ENCODE data around the gene CORO2A.
A peak's percentile ranks its signal among the peaks of the same experiment; 100 is the strongest.

The CORO2A gene

DNA sequence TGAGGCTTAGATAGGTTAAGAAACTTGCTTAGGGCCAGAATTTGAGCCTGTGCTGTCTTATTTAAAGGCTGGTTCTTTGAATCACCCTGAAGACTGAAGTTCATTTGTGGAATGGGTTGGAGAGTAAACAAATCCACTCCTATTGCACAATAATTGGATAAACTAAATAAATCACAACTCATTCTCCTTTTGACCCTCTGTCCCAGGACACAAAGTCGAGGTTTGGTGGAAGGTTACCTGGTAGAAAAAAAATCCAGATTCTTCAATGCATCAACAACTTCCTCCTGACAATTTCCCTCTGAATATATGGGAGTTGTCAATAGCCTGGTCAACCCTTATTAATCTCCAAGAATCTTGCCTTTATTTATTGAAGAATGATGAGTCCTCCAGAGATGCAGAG is 34.1 kb upstream of the CORO2A start:
- H2BK15ac ChIP-seq (ENCODE audit: low read length), result no peak overlapping the region
- H3K4me1 ChIP-seq (ENCODE audit: control insufficient read depth in 2 of 2, insufficient read depth in 1 of 2, low read depth in 1 of 2, low read length in 2 of 2), result peaks cover 0 to 5% of the 10 kb centered on the region in 2 donors
- no peak overlapping the region for H3K4ac ChIP-seq (ENCODE audit: low read length)
- no peak overlapping the region for H3K14ac ChIP-seq (ENCODE audit: low read length)
- H2AK5ac ChIP-seq (ENCODE audit: low read depth, low read length), result no peak overlapping the region
- H2BK120ac ChIP-seq (ENCODE audit: low read depth, low read length), result no peak overlapping the region
- no peak overlapping the region for H4K91ac ChIP-seq (ENCODE audit: low read depth, low read length, poor library complexity)
- H3K18ac ChIP-seq (ENCODE audit: low read length), result no peak overlapping the region
- H3K79me1 ChIP-seq (ENCODE audit: low read depth, low read length), result no peaks in the 10 kb centered on the region
- no peak overlapping the region for H4K8ac ChIP-seq (ENCODE audit: low read depth, low read length)
- no peak overlapping the region for H3K4me3 ChIP-seq (ENCODE audit: low read length in 2 of 2)
- H3K4me2 ChIP-seq (ENCODE audit: insufficient read depth, low read length, poor library complexity, severe bottlenecking), result no peak overlapping the region
- no peak for DNase-seq (ENCODE audit: low spot score)
- H2AFZ ChIP-seq (ENCODE audit: low read length), result peak overlapping the region; percentile 17
- no peak overlapping the region for H3K27ac ChIP-seq (replicated peaks; ENCODE audit: low read length)
- H3K23ac ChIP-seq (ENCODE audit: low read depth, low read length, poor library complexity), result no peak overlapping the region
- H3K9me3 ChIP-seq (replicated peaks in 1 of 2; ENCODE audit: control insufficient read depth in 2 of 2, insufficient read depth in 1 of 2, low read depth in 1 of 2, low read length in 2 of 2), result no peaks in the 10 kb centered on the region
- H2BK5ac ChIP-seq (ENCODE audit: low read length), result no peak overlapping the region
- no peak overlapping the region for H3K9ac ChIP-seq (ENCODE audit: low read depth, low read length, poor library complexity)
- H3K27me3 ChIP-seq (ENCODE audit: control insufficient read depth in 3 of 3, insufficient read depth in 3 of 3, low read depth in 1 of 3, low read length in 3 of 3), result no peaks in the 10 kb centered on the region
- no CpG with 5 or more reads among the region's 1 CpG for WGBS, 2 donors (ENCODE audit: extremely low coverage in 2 of 2, insufficient read length in 2 of 2, insufficient replicate concordance in 1 of 2)
- H2BK12ac ChIP-seq (ENCODE audit: low read length), result no peak overlapping the region
- H3K36me3 ChIP-seq (replicated peaks in 1 of 2; ENCODE audit: control insufficient read depth in 2 of 2, insufficient read depth in 2 of 2, low read length in 2 of 2), result no peaks in the 10 kb centered on the region

DNA sequence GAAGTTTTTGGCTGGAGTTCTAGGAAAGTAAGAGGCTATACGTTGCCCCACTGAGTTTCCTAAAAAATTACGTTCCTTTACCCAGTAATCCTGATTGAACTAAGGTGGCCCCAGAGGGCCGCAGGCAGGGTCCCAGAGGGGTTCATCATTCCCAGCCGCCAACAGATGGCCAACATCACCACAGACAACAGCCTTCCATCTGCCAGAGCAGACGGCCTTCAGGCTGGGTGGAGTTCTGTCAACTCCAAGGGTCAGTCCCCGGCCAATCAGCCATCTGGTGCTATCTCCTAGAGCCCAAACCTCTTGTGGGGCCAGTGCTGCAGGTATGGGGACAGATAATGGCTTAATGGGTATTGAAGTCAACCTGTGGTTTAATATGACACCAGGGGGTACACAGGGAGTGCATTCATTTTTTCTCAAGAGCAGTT is 32.6 kb upstream of the CORO2A start:
- H3K36me3 ChIP-seq (replicated peaks in 1 of 2; ENCODE audit: control insufficient read depth in 2 of 2, insufficient read depth in 2 of 2, low read length in 2 of 2), result no peaks in the 10 kb centered on the region
- H3K27ac ChIP-seq (replicated peaks; ENCODE audit: low read length), result no peak overlapping the region
- H3K79me1 ChIP-seq (ENCODE audit: low read depth, low read length), result no peaks in the 10 kb centered on the region
- H3K9me3 ChIP-seq (replicated peaks in 1 of 2; ENCODE audit: control insufficient read depth in 2 of 2, insufficient read depth in 1 of 2, low read depth in 1 of 2, low read length in 2 of 2), result no peaks in the 10 kb centered on the region
- H3K4me1 ChIP-seq (ENCODE audit: control insufficient read depth in 2 of 2, insufficient read depth in 1 of 2, low read depth in 1 of 2, low read length in 2 of 2), result peaks cover 0 to 5% of the 10 kb centered on the region in 2 donors
- no CpG with 5 or more reads among the region's 6 CpGs for WGBS, 2 donors (ENCODE audit: extremely low coverage in 2 of 2, insufficient read length in 2 of 2, insufficient replicate concordance in 1 of 2)
- H2BK12ac ChIP-seq (ENCODE audit: low read length), result no peak overlapping the region
- H3K18ac ChIP-seq (ENCODE audit: low read length), result peak overlapping the region; percentile 38
- no peak overlapping the region for H4K8ac ChIP-seq (ENCODE audit: low read depth, low read length)
- no peak for DNase-seq (ENCODE audit: low spot score)
- H3K27me3 ChIP-seq (ENCODE audit: control insufficient read depth in 3 of 3, insufficient read depth in 3 of 3, low read depth in 1 of 3, low read length in 3 of 3), result no peaks in the 10 kb centered on the region
- H3K4ac ChIP-seq (ENCODE audit: low read length), result no peak overlapping the region
- H3K9ac ChIP-seq (ENCODE audit: low read depth, low read length, poor library complexity), result no peak overlapping the region
- no peak overlapping the region for H3K4me2 ChIP-seq (ENCODE audit: insufficient read depth, low read length, poor library complexity, severe bottlenecking)
- no peak overlapping the region for H3K23ac ChIP-seq (ENCODE audit: low read depth, low read length, poor library complexity)
- no peak overlapping the region for H2AFZ ChIP-seq (ENCODE audit: low read length)
- no peak overlapping the region for H3K4me3 ChIP-seq (ENCODE audit: low read length in 2 of 2)
- no peak overlapping the region for H2BK15ac ChIP-seq (ENCODE audit: low read length)
- H2BK5ac ChIP-seq (ENCODE audit: low read length), result no peak overlapping the region
- H3K14ac ChIP-seq (ENCODE audit: low read length), result no peak overlapping the region
- no peak overlapping the region for H4K91ac ChIP-seq (ENCODE audit: low read depth, low read length, poor library complexity)
- H2AK5ac ChIP-seq (ENCODE audit: low read depth, low read length), result no peak overlapping the region
- no peak overlapping the region for H2BK120ac ChIP-seq (ENCODE audit: low read depth, low read length)

DNA sequence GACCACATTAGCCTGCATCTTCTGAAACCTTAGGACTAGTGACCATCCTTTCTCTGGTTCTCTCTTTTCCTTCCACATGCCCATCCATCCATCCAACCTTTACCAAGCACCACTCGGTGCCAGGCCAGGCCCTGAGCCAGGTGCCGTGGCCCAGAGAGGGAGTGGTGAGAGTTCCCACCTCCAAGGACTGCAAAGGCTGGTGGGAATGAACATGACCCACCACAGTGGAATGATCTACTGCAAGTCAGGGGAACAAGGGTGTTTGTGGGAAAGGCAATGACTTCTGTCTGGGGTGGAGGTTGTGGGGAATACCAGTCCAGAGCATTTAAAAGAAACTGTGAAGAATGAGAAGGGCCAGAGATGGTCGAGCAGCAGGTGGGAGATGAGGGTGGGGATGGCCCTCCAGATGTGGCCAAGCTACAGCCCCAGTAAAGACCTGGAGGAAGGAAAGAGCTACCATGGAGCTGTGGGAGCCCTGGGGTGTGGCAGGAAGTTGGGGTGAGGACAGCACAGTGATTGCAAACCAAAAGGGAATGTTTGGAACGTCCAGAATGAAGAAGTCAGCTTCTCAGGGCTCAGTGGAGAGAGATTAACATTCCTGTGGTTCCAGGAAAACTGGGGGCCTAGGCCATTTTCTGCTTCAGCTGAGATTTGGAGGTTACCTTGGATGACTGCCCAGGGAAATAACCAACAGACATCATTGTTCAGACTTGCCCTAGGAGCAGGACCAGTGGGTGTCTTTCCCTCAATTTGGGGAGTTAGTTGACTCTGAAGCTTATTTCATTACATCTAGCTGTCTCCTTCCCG is 30.7 kb upstream of the CORO2A start:
- H2BK15ac ChIP-seq (ENCODE audit: low read length), result no peak overlapping the region
- H3K4me3 ChIP-seq (ENCODE audit: low read length in 2 of 2), result no peak overlapping the region
- peaks cover 0 to 16% of the 10 kb centered on the region in 2 donors for H3K4me1 ChIP-seq (ENCODE audit: control insufficient read depth in 2 of 2, insufficient read depth in 1 of 2, low read depth in 1 of 2, low read length in 2 of 2)
- H2AK5ac ChIP-seq (ENCODE audit: low read depth, low read length), result no peak overlapping the region
- no peak overlapping the region for H3K23ac ChIP-seq (ENCODE audit: low read depth, low read length, poor library complexity)
- H4K8ac ChIP-seq (ENCODE audit: low read depth, low read length), result no peak overlapping the region
- no peak overlapping the region for H3K27ac ChIP-seq (replicated peaks; ENCODE audit: low read length)
- H2BK12ac ChIP-seq (ENCODE audit: low read length), result no peak overlapping the region
- H2BK120ac ChIP-seq (ENCODE audit: low read depth, low read length), result no peak overlapping the region
- no peak overlapping the region for H3K18ac ChIP-seq (ENCODE audit: low read length)
- no peaks in the 10 kb centered on the region for H3K79me1 ChIP-seq (ENCODE audit: low read depth, low read length)
- no peak overlapping the region for H2BK5ac ChIP-seq (ENCODE audit: low read length)
- H3K14ac ChIP-seq (ENCODE audit: low read length), result no peak overlapping the region
- H3K9me3 ChIP-seq (replicated peaks in 1 of 2; ENCODE audit: control insufficient read depth in 2 of 2, insufficient read depth in 1 of 2, low read depth in 1 of 2, low read length in 2 of 2), result no peaks in the 10 kb centered on the region
- no peak overlapping the region for H3K4me2 ChIP-seq (ENCODE audit: insufficient read depth, low read length, poor library complexity, severe bottlenecking)
- no peak overlapping the region for H3K4ac ChIP-seq (ENCODE audit: low read length)
- DNase-seq (ENCODE audit: low spot score), result no peak
- H3K9ac ChIP-seq (ENCODE audit: low read depth, low read length, poor library complexity), result no peak overlapping the region
- H2AFZ ChIP-seq (ENCODE audit: low read length), result no peak overlapping the region
- H4K91ac ChIP-seq (ENCODE audit: low read depth, low read length, poor library complexity), result no peak overlapping the region
- H3K27me3 ChIP-seq (ENCODE audit: control insufficient read depth in 3 of 3, insufficient read depth in 3 of 3, low read depth in 1 of 3, low read length in 3 of 3), result no peaks in the 10 kb centered on the region
- WGBS, 2 donors (ENCODE audit: extremely low coverage in 2 of 2, insufficient read length in 2 of 2, insufficient replicate concordance in 1 of 2), result no CpG with 5 or more reads among the region's 5 CpGs
- H3K36me3 ChIP-seq (replicated peaks in 1 of 2; ENCODE audit: control insufficient read depth in 2 of 2, insufficient read depth in 2 of 2, low read length in 2 of 2), result no peaks in the 10 kb centered on the region

- no peak overlapping the region for H3K9ac ChIP-seq (ENCODE audit: low read depth, low read length, poor library complexity)
- H3K27ac ChIP-seq (replicated peaks; ENCODE audit: low read length), result no peak overlapping the region
- H3K27me3 ChIP-seq (ENCODE audit: control insufficient read depth in 3 of 3, insufficient read depth in 3 of 3, low read depth in 1 of 3, low read length in 3 of 3), result no peaks in the 10 kb centered on the region
- DNase-seq (ENCODE audit: low spot score), result no peak
- no peak overlapping the region for H3K4me2 ChIP-seq (ENCODE audit: insufficient read depth, low read length, poor library complexity, severe bottlenecking)
- H3K4me3 ChIP-seq (ENCODE audit: low read length in 2 of 2), result no peak overlapping the region
- peak overlapping the region; percentile 62 for H2AK5ac ChIP-seq (ENCODE audit: low read depth, low read length)
- no peaks in the 10 kb centered on the region for H3K9me3 ChIP-seq (replicated peaks in 1 of 2; ENCODE audit: control insufficient read depth in 2 of 2, insufficient read depth in 1 of 2, low read depth in 1 of 2, low read length in 2 of 2)
- peak overlapping the region; percentile 25 for H3K14ac ChIP-seq (ENCODE audit: low read length)
- no CpG with 5 or more reads among the region's 21 CpGs for WGBS, 2 donors (ENCODE audit: extremely low coverage in 2 of 2, insufficient read length in 2 of 2, insufficient replicate concordance in 1 of 2)
- no peaks in the 10 kb centered on the region for H3K36me3 ChIP-seq (replicated peaks in 1 of 2; ENCODE audit: control insufficient read depth in 2 of 2, insufficient read depth in 2 of 2, low read length in 2 of 2)
- no peak overlapping the region for H3K23ac ChIP-seq (ENCODE audit: low read depth, low read length, poor library complexity)
- no peak overlapping the region for H3K4ac ChIP-seq (ENCODE audit: low read length)
- peak overlapping the region; percentile 76 for H4K91ac ChIP-seq (ENCODE audit: low read depth, low read length, poor library complexity)
- H4K8ac ChIP-seq (ENCODE audit: low read depth, low read length), result peak overlapping the region; percentile 58
- H3K18ac ChIP-seq (ENCODE audit: low read length), result no peak overlapping the region
- no peak overlapping the region for H2BK120ac ChIP-seq (ENCODE audit: low read depth, low read length)
- peak overlapping the region; percentile 68 for H2BK12ac ChIP-seq (ENCODE audit: low read length)
- no peaks in the 10 kb centered on the region for H3K79me1 ChIP-seq (ENCODE audit: low read depth, low read length)
- H2BK15ac ChIP-seq (ENCODE audit: low read length), result peak overlapping the region; percentile 45
- H2BK5ac ChIP-seq (ENCODE audit: low read length), result peak overlapping the region; percentile 87
- H3K4me1 ChIP-seq (ENCODE audit: control insufficient read depth in 2 of 2, insufficient read depth in 1 of 2, low read depth in 1 of 2, low read length in 2 of 2), result peaks cover 0 to 16% of the 10 kb centered on the region in 2 donors
- H2AFZ ChIP-seq (ENCODE audit: low read length), result no peak overlapping the region
Measured at GRCh38 chr9:98220911-98221310, 28.5 kb upstream of the CORO2A start.
